GM18511 (cell line): ENCODE data around the gene PPCDC.

Source experiments
- ATAC-seq: cut with Tn5 transposase; IDR thresholded peaks from one replicate; pipeline ENCODE4 v1.9.1; 2021; ENCODE audit warnings: mild to moderate bottlenecking, moderate library complexity; ENCODE audit not compliant: unreplicated experiment

PPCDC gene

DNA sequence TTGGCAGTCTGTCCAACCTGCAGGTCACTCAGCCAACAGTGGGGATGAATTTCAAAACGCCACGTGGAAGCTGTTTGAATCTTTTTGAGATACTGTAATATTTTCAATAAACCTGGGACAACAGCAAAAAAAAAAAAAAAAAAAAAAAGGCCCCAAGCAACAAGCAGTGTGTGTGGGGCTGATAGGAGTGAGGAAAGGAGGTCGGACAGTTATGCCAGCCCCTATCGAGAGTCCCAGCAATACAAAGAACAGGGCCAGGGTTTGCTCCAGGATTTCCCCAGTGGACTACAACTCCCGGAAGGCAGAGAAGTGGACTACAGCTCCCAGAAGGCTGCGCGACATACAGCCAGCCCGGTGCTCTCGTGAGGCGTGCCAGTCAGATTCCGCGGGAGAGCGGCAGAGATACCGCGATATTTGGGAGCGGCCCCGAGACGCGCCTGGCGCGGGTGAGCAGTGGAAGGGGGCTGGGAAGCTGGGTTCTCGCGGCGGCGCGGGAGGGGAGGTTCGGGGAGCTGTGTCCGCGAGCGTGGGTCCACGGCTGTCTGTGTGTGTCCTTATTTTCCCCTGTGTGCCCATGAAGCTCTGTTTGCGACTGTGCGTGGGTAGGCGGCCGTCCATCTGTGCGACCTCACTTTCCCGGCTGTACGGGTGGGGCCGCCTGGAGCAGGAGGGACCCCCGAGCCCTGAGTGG is at the start of gene PPCDC:
TSS of gene PPCDC (plus strand) at position 410 of the 691 bp plus-strand sequence. CDS start 4,729 bp downstream, outside the sequence.
- ATAC-seq, result peak; percentile 96

- no peak for ATAC-seq
These were observed 47.2 kb upstream of the PPCDC start for GRCh38 chr15:74976159-74976558.

DNA sequence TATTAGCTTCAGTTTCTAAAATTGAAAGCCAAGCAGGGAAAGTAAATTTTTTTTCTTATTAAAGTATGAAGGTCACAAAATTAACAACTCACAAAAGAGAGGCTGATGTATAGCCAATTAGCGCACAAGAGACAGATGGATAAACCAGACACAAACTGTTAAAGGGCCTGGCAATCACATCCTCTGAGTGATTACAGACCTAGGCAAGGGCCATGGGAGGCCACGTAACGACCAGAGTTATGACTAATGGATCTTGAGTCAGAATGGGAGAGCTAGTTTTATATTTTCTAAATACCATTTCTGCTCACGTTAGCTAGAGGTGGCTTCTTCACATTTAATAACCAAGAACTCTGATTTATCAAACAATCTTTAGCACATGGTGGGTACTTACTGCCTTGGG is 45.8 kb upstream of the PPCDC start:
- no peak for ATAC-seq

GRCh38 chr15:74978077-74978476 is 45.3 kb upstream of the PPCDC start:
- ATAC-seq, result no peak

GRCh38 chr15:74978503-74978902 is 44.9 kb upstream of the PPCDC start:
- ATAC-seq, result no peak

GRCh38 chr15:74982183-74982582 is 41.2 kb upstream of the PPCDC start:
- no peak for ATAC-seq

- ATAC-seq, result peak; percentile 85
These were observed 39.6 kb upstream of the PPCDC start for GRCh38 chr15:74983725-74984231.

DNA sequence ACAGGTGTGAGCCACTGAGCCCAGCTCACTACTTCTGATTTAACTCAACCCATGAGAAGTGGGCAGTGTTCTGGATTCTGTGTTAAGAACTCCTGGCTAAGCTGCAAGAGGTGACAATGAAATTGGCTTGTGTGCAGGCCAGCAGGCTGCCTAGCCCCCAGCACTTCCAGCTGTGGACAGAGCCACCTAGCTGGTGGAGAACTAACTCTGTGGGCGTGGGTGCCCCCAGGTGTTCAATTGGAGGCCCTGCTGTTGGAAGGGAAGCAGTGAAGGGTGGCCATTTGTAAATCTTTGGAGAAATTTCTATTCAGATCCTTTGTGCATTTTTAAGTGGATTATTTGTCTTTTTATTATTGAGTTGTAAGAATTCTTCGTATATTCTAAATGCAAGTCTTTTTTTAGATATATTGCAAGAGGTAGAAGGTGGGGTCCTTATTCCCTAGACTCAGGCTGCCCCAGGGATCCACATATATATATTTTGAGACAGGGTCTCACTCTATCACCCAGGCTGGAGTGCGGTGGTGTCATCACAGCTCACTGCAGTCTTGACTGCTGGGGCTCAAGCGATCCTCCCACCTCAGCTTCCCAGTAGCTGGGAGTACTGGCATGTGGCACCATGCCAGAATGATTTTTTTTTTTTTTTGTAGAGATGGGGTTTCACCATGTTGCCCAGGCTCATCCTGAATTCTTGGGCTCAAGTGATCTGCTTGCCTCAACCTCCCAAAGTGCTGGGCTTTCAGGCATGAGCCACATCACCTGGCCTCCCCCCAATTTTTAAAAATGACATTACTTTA is 35.2 kb upstream of the PPCDC start:
- ATAC-seq, result no peak

DNA sequence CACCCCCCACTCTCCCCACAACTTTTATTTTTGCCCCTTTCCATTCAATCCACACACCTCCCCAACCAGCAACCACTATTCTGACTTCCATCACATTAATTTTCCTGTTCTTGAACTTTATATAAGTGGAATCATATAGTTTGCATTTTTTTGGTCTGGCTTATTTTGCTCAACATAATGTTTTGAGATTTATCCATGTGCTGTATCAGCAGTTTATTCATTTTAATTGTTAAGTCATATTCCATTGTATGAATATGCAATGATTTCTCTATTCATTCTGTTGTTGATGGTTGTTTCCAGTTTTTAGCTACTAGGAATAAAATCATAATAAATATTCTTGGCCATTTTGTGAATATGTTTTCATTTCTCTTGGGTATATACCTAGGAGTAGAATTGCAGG is 33.9 kb upstream of the PPCDC start:
- ATAC-seq, result no peak

DNA sequence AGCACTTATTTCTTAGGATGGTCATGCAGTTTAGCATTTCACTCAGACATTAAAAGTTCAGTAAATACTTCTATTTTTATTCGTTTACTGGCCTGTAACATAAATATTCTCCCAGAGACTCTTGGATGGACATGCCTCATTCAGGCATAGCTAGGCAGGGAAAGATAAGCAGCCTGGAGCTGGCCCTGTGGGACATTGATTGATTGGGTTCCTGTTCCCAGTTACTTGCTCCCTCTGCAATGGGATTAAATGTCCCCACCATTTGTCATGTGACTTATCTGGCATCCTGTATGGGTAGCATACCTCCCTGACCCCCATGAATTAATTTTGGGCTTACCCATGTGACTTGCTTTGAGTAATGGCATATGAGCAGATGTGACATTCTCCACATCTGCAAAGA is 30.8 kb upstream of the PPCDC start:
- no peak for ATAC-seq

DNA sequence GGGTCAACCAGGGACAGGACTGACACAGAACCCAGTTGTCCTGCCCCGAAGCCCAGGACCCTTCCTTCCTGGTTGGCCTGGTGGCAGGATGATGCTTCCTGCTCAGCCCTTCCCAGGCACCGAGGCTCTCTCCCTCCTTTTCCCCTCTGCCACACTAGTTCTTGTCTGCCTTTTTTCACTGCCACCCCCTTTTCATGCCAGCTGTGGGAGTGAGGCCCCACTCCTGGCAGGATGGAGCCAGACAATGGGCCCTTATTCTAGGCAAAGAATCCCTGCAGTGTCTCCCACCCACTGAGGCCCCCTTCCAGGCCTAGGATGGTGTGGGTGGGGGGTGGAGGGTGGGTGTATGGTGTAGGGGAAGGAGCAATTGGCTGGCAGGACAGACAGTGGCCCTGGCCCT is 29.2 kb upstream of the PPCDC start:
- ATAC-seq, result no peak

DNA sequence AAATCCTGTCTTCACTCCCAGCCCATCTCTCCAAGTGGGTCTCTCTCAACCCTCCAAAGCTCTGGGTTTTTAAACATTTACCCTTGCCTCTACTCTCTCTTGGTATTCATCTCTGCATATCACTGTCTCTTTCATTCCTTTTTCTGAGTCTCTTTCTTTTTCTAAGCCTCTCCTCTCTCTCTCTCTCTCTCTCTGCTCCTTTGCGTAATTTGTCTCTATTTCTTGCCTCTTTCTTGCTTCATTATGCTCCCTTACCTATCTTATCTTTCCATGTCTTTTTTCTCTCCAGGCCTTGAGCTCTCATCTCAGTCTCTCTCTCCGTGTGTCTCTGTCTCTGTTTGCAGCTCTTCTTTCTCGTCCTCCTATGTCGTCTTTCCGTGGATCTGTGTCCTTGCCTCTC is 28.7 kb upstream of the PPCDC start:
- no peak for ATAC-seq

- ATAC-seq, result peak; percentile 78
These were observed 28.1 kb upstream of the PPCDC start, which contains the start of gene SCAMP5 for GRCh38 chr15:74995182-74995778. Gene SCAMP5 (plus strand): TSS chr15:74995563. CDS start chr15:75011840, 16,277 bp downstream.

GRCh38 chr15:74995779-74996765 is 27.3 kb upstream of the PPCDC start:
- ATAC-seq, result no peak

DNA sequence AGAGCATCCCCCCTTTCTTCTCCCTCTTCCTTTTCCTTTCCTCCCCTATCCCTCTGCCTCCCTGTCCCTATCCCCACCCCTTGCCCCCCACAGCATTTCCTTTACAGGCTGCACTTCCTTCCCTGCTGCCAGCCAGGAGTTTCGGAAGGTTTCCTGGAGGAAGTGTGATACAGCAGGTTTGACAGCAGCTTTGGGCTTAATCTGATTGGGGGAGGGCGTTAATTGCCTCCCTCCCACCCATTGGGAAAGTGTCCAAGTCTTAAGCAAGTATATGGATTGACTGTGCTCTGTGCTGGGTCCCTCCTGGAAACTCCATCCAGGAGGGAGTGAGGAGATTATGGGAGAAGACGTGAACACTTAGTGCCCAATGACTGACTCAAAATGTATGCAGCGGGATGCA is 26.2 kb upstream of the PPCDC start:
- ATAC-seq, result no peak

DNA sequence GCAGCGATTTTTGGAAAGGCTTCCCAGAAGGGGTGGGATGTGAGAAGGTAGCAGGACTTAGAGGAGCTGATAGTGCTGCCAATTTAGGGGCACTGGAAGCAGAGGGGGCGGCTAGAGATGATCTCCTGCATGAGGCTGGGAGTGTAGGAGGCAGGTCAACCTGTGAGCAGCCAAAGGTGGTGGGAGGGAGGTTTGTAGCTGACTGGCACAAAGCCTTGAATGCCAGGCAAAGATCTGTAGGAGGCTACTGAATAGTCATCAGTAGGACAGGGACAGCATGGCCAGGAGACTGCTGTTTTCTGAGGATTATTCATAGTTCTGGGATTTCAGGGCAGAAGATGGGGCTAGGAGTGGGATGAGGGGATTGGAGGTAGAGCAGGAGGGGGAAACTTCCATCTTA is 25.8 kb upstream of the PPCDC start:
- no peak for ATAC-seq

GRCh38 chr15:75001310-75001709 is 22.1 kb upstream of the PPCDC start:
- no peak for ATAC-seq

GRCh38 chr15:75002398-75002797 is 21.0 kb upstream of the PPCDC start:
- ATAC-seq, result no peak

- ATAC-seq, result no peak
These were observed 16.2 kb upstream of the PPCDC start for GRCh38 chr15:75007216-75007615.

- peak; percentile 31 for ATAC-seq
These were observed 15.2 kb upstream of the PPCDC start for GRCh38 chr15:75008221-75008625.
